Fibroblast of skin of back (primary cell): ENCODE results near the gene LILRA1. TPM values are rescaled to one million over a fixed set of nuclear protein-coding genes. Genes with fewer than 3 reads are reported as not detected.
"Not testable (repeated sequence)": the region's sequence is repeated elsewhere in the genome, so short reads cannot be mapped to it uniquely, and the experiment has no call there.

Experiments used
- DNase-seq: peaks from one replicate; pipeline ENCODE4 v3.0.0-alpha.2; 2013
- polyA plus RNA-seq, 2 experiments: library from polyadenylated mRNA; unstranded; fragments of 120-200 nt; gene quantifications; one replicate each; pipeline ENCODE4 v1.2.1, GENCODE V29; 2013; ENCODE audit not compliant: insufficient read length in 2 of 2

The LILRA1 gene
- not detected for polyA plus RNA-seq (2013, experiment 1 of 2; ENCODE audit: insufficient read length)
- not detected for polyA plus RNA-seq (2013, experiment 2 of 2; ENCODE audit: insufficient read length)

- not testable (repeated sequence) for DNase-seq
These were observed at the start of gene LILRA1 for GRCh38 chr19:54593445-54593844. TSS of gene LILRA1 (plus strand) at chr19:54593632. CDS start at chr19:54594245, 613 bp downstream.

GRCh38 chr19:54548806-54549205, 44.6 kb upstream of the LILRA1 start:
- no peak for DNase-seq

- DNase-seq: no peak
These were observed 44.2 kb upstream of the LILRA1 start for GRCh38 chr19:54549224-54549623.

GRCh38 chr19:54551293-54551692, 42.1 kb upstream of the LILRA1 start:
- DNase-seq: no peak

- DNase-seq: no peak
These were observed 41.2 kb upstream of the LILRA1 start for GRCh38 chr19:54551950-54552912.

- DNase-seq: no peak
These were observed 40.5 kb upstream of the LILRA1 start for GRCh38 chr19:54552913-54553310.

- no peak for DNase-seq
These were observed 39.4 kb upstream of the LILRA1 start for GRCh38 chr19:54554006-54554405.

GRCh38 chr19:54554896-54555295, 38.5 kb upstream of the LILRA1 start:
- no peak for DNase-seq

GRCh38 chr19:54556194-54556593, 37.2 kb upstream of the LILRA1 start:
- DNase-seq: no peak

GRCh38 chr19:54558339-54558738, 35.1 kb upstream of the LILRA1 start:
- DNase-seq: no peak

GRCh38 chr19:54560881-54561385, 32.5 kb upstream of the LILRA1 start:
- no peak for DNase-seq

- no peak for DNase-seq
These were observed 31.6 kb upstream of the LILRA1 start for GRCh38 chr19:54561840-54562239.

- DNase-seq: not testable (repeated sequence)
These were observed 30.2 kb upstream of the LILRA1 start for GRCh38 chr19:54563206-54563605.

- no peak for DNase-seq
These were observed 23.1 kb upstream of the LILRA1 start for GRCh38 chr19:54570316-54570715.

GRCh38 chr19:54571715-54572615, 21.5 kb upstream of the LILRA1 start:
- not testable (repeated sequence) for DNase-seq

- no peak for DNase-seq
These were observed 20.6 kb upstream of the LILRA1 start for GRCh38 chr19:54572696-54573311.

- DNase-seq: no peak
These were observed 20.0 kb upstream of the LILRA1 start, which contains the start of gene LILRA2 for GRCh38 chr19:54573330-54573872. TSS of gene LILRA2 (plus strand) at chr19:54573790. CDS start at chr19:54573879, 89 bp downstream.

GRCh38 chr19:54574051-54574450, 19.4 kb upstream of the LILRA1 start:
- DNase-seq: no peak

- DNase-seq: no peak
These were observed 18.8 kb upstream of the LILRA1 start for GRCh38 chr19:54574527-54575056.

GRCh38 chr19:54575205-54575604, 18.2 kb upstream of the LILRA1 start:
- DNase-seq: not testable (repeated sequence)

- DNase-seq: no peak
These were observed 16.9 kb upstream of the LILRA1 start for GRCh38 chr19:54576411-54576976.
